DND-41 (cell line): ENCODE results near the gene CYREN.
"Not testable (repeated sequence)": the region's sequence is repeated elsewhere in the genome, so short reads cannot be mapped to it uniquely, and the experiment has no call there.

Source experiments
- ATAC-seq: fragments of 200-7000 bp; cut with Tn5 transposase; 3 replicates; pipeline ENCODE4 v1.9.1; 2021; ENCODE audit warnings: low read depth; ENCODE audit not compliant: insufficient read depth
- DNase-seq: peaks from one replicate; pipeline ENCODE4 v3.0.0-alpha.2; 2020
- H2AFZ ChIP-seq: 2 replicates; pipeline ENCODE4 v1.6.0; 2012; ENCODE audit warnings: low read depth, low read length
- H3K27ac ChIP-seq: 2 replicates; pipeline ENCODE4 v1.5.1; 2012; ENCODE audit warnings: low read length, inconsistent platforms
- H3K27me3 ChIP-seq: fragments of 200-600 bp; sonication (generic); 2 replicates; pipeline ENCODE4 v1.6.0; 2012; ENCODE audit warnings: low read length, mild to moderate bottlenecking, inconsistent platforms; ENCODE audit not compliant: insufficient read depth, poor library complexity
- H3K36me3 ChIP-seq: 2 replicates; pipeline ENCODE4 v1.5.1; 2012; ENCODE audit warnings: low read length, inconsistent platforms; ENCODE audit not compliant: insufficient read depth
- H3K4me1 ChIP-seq: 2 replicates; pipeline ENCODE4 v1.5.1; 2012; ENCODE audit warnings: mild to moderate bottlenecking, low read length; ENCODE audit not compliant: insufficient read depth
- H3K4me2 ChIP-seq: 2 replicates; pipeline ENCODE4 v1.6.0; 2012; ENCODE audit warnings: mild to moderate bottlenecking, moderate library complexity, low read length, inconsistent platforms; ENCODE audit not compliant: insufficient read depth
- H3K4me3 ChIP-seq, 2 experiments: fragments of 200-600 bp in 1 of 2; shearing (Covaris generic) in 1 of 2; 2 replicates each; pipeline ENCODE4 v1.5.1; 2012 to 2016; ENCODE audit warnings: inconsistent platforms in 2 of 2, low read length in 2 of 2, mild to moderate bottlenecking in 2 of 2, low read depth in 1 of 2, moderate library complexity in 1 of 2
- H3K79me2 ChIP-seq: 2 replicates; pipeline ENCODE4 v1.6.0; 2012; ENCODE audit warnings: low read length, inconsistent platforms; ENCODE audit not compliant: insufficient read depth
- H3K9ac ChIP-seq: 2 replicates; pipeline ENCODE4 v1.6.0; 2012; ENCODE audit warnings: low read depth, mild to moderate bottlenecking, inconsistent platforms, low read length, moderate library complexity
- H3K9me3 ChIP-seq: 2 replicates; pipeline ENCODE4 v1.5.1; 2012; ENCODE audit warnings: low read length, moderate library complexity, mild to moderate bottlenecking, inconsistent platforms; ENCODE audit not compliant: insufficient read depth, severe bottlenecking
- H4K20me1 ChIP-seq: 2 replicates; pipeline ENCODE4 v1.6.0; 2012; ENCODE audit warnings: low read length; ENCODE audit not compliant: insufficient read depth
- EZH2 ChIP-seq: IDR thresholded peaks from 3 replicates; pipeline ENCODE4 v1.6.1; 2012; ENCODE audit warnings: borderline replicate concordance, low read depth, mild to moderate bottlenecking, moderate library complexity, low read length, inconsistent platforms; ENCODE audit not compliant: severe bottlenecking
- TF ChIP-seq, protein P1 (sequence below): IDR thresholded peaks from 2 replicates; pipeline ENCODE4 v1.5.1; 2012; ENCODE audit warnings: borderline replicate concordance, low read length, moderate library complexity, mild to moderate bottlenecking; ENCODE audit not compliant: poor library complexity, severe bottlenecking; ENCODE audit errors: extremely low read depth

Gene CYREN

DNA sequence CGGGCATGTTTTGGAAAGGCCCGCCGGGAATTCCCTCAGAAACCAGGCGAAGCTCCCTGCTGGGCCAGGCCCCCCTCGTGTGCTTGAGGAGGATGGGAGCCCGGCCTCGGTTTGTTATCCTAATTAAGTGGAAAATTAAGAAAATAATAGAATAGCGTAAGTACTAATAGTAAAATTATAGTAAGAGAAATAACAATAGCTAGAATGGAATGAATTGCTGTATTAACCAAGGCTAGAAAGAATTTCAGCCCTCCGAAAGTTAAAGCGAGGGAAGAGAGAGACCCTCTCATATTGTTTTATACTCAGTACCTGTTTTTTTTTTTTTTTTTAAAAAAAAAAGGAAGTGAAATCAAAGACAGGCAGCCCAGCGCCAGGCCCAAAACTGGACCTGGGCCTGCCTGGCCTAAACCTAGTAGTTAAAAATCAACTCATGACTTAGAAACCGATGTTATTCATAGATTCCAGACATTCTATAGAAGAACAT lies 533 bp upstream of the CYREN start:
- Histone ChIP-seq H3K4me1 (peaks cover 34% of the 10 kb centered on the region), H3K27ac (peak overlapping the region; percentile 98), H2AFZ (peak overlapping the region; percentile 89), H3K79me2 (peaks cover 34% of the 10 kb centered on the region), H3K9ac (peak overlapping the region; percentile 100), H3K36me3 (peaks cover 32% of the 10 kb centered on the region), H3K4me2 (peak overlapping the region; percentile 95), H3K4me3 (peak overlapping the region; percentile 57 to 82; a peak in 3 of 4 replicates), H4K20me1 (peaks cover 10% of the 10 kb centered on the region; the same call in 1 of the 2 replicates)
- H3K9me3 ChIP-seq, DNase-seq, H3K27me3 ChIP-seq, ATAC-seq: not testable (repeated sequence)

- H3K27me3 ChIP-seq, result no peaks in the 10 kb centered on the region
- H4K20me1 ChIP-seq, result peaks cover 10% of the 10 kb centered on the region; the same call in 1 of the 2 replicates
- peak overlapping the region; percentile 100 for H3K9ac ChIP-seq
- no peaks in the 10 kb centered on the region for H3K9me3 ChIP-seq
- peaks cover 43% of the 10 kb centered on the region for H3K36me3 ChIP-seq
- peaks cover 34% of the 10 kb centered on the region for H3K4me1 ChIP-seq
- H3K4me3 ChIP-seq, result peak overlapping the region; percentile 82 to 91
- H3K27ac ChIP-seq, result peak overlapping the region; percentile 98
- H3K79me2 ChIP-seq, result peaks cover 34% of the 10 kb centered on the region
- no peak for DNase-seq
- ATAC-seq, result no peak
- peak overlapping the region; percentile 95 for H3K4me2 ChIP-seq
- TF ChIP-seq, protein P1, sequence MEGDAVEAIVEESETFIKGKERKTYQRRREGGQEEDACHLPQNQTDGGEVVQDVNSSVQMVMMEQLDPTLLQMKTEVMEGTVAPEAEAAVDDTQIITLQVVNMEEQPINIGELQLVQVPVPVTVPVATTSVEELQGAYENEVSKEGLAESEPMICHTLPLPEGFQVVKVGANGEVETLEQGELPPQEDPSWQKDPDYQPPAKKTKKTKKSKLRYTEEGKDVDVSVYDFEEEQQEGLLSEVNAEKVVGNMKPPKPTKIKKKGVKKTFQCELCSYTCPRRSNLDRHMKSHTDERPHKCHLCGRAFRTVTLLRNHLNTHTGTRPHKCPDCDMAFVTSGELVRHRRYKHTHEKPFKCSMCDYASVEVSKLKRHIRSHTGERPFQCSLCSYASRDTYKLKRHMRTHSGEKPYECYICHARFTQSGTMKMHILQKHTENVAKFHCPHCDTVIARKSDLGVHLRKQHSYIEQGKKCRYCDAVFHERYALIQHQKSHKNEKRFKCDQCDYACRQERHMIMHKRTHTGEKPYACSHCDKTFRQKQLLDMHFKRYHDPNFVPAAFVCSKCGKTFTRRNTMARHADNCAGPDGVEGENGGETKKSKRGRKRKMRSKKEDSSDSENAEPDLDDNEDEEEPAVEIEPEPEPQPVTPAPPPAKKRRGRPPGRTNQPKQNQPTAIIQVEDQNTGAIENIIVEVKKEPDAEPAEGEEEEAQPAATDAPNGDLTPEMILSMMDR, result no peak
- no peak for TF ChIP-seq EZH2
- H2AFZ ChIP-seq, result peak overlapping the region; percentile 96
Measured at GRCh38 chr7:135169964-135170273, 588 bp downstream of the CYREN start.

DNA sequence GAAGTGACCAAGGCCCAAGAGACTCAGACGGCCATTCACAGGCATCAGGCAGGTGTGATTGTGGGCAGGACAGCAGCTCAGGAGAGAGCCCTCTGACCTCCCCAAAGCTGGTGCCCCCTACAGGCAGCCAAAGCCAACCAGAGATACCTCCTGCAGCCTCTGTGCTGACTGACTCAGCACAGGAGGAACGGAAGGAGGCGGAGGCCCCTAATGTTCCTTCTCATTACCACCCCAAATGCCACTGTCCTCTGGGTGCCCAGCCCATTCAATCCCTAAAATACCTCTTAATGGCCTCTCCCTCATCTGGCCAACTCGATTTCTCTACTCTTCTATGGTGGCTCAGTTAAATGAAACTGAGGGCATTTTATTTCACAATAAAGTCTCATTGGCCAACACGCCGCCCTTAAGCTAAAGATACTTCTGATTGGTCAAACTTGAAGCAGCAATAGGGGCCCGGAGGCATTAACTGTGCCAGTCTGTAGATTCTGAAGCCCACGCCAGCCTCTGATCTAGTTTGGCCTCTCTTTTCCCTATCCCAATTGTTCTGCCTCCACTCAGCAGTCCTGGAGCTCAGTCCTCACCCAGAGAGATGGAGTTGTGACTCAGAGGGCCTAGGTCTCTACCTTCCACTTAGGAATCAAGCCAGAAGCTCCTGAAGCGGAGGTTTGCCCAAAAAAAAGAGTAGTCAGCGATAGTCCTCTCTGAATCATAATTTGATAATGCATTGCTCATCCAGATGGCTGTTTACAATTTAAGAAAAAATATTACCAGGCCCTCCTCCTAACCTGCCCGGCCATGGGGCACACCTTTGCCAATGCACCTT lies 1.2 kb downstream of the CYREN start:
- Histone ChIP-seq H3K4me1 (peaks cover 34% of the 10 kb centered on the region), H3K4me2 (peak overlapping the region; percentile 95), H3K27ac (peak overlapping the region; percentile 98), H4K20me1 (peaks cover 10% of the 10 kb centered on the region; the same call in 1 of the 2 replicates), H3K9ac (peak overlapping the region; percentile 100), H3K36me3 (peaks cover 49% of the 10 kb centered on the region), H3K27me3 (no peaks in the 10 kb centered on the region), H3K4me3 (peak overlapping the region; percentile 82 to 91), H2AFZ (peak overlapping the region; percentile 96), H3K79me2 (peaks cover 34% of the 10 kb centered on the region), H3K9me3 (no peaks in the 10 kb centered on the region)
- ATAC-seq (no peak), DNase-seq (peak; percentile 49)
- TF ChIP-seq, protein P1, result peak; percentile 59
- no peak for TF ChIP-seq EZH2

- Histone ChIP-seq H3K9me3 (no peaks in the 10 kb centered on the region), H3K27ac (peak overlapping the region; percentile 98; the same call in 1 of the 2 replicates), H3K9ac (no peak overlapping the region; the same call in 1 of the 2 replicates), H4K20me1 (peaks cover 10% of the 10 kb centered on the region; the same call in 1 of the 2 replicates), H3K4me1 (peaks cover 34% of the 10 kb centered on the region), H3K36me3 (peaks cover 51% of the 10 kb centered on the region), H3K27me3 (no peaks in the 10 kb centered on the region), H2AFZ (no peak overlapping the region), H3K4me3 (peak overlapping the region in 1 of 2 experiments; percentile 82; a peak in 2 of 4 replicates), H3K4me2 (peak overlapping the region; percentile 95), H3K79me2 (peaks cover 34% of the 10 kb centered on the region)
- DNase-seq, result no peak
- TF ChIP-seq, protein P1, result no peak
- no peak for TF ChIP-seq EZH2
- ATAC-seq, result no peak
Measured at GRCh38 chr7:135168489-135169140, 1.9 kb downstream of the CYREN start.
